Measurements from ENCODE around the gene OR2T27.
"Not testable (repeated sequence)": the region's sequence is repeated elsewhere in the genome, so short reads cannot be mapped to it uniquely, and the experiment has no call there.

Gene OR2T27, protein sequence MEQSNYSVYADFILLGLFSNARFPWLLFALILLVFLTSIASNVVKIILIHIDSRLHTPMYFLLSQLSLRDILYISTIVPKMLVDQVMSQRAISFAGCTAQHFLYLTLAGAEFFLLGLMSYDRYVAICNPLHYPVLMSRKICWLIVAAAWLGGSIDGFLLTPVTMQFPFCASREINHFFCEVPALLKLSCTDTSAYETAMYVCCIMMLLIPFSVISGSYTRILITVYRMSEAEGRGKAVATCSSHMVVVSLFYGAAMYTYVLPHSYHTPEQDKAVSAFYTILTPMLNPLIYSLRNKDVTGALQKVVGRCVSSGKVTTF

DNA sequence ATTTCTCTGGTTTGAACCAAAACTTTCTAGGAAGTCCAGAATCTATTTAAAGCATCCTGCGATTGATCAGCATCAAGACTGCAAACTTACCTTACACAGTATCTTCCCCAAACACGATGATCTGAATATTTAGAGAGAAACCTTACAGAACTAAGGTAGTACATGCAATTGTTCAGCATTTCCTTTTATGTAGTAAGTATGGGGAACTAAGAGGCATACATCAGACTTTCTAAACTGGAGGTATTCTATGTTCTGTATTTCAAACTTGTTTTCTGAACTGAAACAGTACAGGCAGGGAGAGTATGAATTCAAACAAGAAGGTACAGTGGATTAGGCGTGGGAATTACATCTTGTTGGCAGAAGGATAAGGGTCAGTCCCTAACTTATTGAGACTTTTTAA lies at the start of gene OR2T27:
TSS of gene OR2T27 (minus strand) at position 175 of the 400 bp plus-strand sequence. CDS start 4,644 bp downstream, outside the sequence.
- not testable (repeated sequence) for DNase-seq

DNA sequence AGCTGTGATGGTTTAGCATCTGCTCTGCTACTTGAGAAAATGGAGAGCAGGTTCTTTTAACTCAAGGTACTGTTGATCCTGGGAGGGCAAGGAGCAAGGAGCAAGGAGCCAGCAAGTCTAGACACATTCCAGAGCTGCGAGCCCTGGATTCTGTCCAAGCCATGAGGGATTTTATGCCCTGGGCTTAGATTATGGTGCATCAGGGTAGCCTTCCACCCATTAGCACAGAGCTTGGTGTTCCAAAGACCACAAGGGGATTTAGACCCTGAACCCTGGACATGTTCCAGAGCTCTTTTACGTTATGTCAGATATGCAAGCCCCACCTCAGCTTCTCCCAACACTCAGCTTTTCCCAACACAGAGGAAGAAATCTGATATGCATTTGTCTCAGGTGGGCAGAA lies 49.3 kb upstream of the OR2T27 start:
- DNase-seq = no peak

GRCh38 chr1:248703674-248704073 lies 48.3 kb upstream of the OR2T27 start:
- DNase-seq = no peak

DNA sequence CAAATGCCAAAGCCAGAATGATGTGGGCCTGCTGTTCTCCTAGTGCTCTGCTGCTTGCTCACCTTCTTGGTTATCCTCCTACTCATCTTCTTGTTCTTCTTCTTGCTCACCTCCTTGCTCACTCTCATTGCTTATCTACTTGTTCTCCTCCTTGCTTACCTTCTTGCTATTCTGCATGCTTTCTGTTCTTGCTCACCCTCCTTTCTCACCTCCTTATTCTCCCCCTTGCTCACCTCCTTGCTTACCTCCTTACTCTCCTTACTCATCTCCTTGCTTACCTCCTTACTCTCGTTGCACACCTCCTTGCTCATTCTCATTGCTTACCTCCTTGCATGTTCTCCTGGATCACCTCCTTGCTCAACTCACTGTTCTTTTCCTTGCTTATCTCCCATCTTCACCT lies 47.4 kb upstream of the OR2T27 start, which contains the start of gene OR14I1:
TSS of gene OR14I1 (minus strand) at position 53 of the 400 bp plus-strand sequence.
- no peak for DNase-seq

DNA sequence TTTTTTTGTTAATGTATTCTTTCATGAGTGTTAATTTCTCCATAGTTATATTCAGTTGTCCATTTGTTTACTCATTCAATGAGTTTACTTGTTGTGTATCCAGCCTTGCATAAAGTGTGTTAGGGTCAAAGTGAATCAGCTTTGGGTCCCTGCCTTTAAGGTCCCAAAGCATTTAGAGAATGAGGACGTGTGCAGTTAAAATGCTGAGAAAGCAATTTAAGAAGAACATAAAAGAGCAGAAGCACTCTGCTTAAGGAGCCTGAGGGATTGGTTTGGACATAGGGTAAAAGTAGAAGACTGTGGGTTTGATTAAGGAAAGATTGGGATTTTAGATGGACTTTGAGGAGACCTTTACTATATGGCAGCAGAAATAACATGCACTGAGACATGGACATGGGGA lies 43.8 kb upstream of the OR2T27 start:
- no peak for DNase-seq

DNA sequence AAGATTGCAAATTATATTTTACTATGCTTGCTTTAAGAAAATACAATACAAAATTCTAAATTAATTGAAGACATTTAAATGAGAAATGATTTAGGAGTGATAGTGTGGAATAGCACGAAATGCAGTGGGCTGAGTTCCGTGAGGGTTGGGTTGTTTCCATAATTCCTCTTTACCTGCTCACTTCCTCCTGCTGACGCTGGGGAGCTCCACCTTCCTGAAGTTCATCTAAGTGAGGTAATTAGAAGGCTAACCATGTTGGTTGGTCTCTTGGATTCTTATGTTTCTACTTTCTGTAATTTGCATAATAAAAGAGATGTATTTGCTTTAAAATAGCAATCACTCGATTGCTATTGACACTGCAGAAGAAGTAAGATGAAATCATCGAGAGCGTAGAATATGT lies 42.6 kb upstream of the OR2T27 start:
- DNase-seq = no peak

DNA sequence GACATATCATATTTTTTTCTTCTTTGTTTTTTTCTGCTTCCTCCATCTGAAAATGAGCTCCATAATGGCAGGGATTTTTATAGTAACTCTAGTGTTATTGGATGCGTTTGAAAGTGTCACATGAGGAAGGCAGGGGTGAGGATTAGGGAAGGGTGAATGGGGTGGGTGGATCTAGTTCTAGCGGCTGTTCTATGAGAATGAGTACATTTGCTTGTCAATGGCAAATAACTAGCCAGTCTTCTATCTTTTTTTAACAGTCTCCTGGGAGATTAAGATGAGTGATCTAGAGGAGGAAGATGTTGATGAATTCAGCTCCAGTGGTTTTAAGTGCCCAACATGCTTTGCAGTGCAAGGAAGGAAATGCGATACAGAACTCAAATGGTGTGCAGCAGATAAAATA lies 41.4 kb upstream of the OR2T27 start:
- no peak for DNase-seq

- DNase-seq = no peak
Measured at GRCh38 chr1:248696261-248696660, 40.9 kb upstream of the OR2T27 start.

DNA sequence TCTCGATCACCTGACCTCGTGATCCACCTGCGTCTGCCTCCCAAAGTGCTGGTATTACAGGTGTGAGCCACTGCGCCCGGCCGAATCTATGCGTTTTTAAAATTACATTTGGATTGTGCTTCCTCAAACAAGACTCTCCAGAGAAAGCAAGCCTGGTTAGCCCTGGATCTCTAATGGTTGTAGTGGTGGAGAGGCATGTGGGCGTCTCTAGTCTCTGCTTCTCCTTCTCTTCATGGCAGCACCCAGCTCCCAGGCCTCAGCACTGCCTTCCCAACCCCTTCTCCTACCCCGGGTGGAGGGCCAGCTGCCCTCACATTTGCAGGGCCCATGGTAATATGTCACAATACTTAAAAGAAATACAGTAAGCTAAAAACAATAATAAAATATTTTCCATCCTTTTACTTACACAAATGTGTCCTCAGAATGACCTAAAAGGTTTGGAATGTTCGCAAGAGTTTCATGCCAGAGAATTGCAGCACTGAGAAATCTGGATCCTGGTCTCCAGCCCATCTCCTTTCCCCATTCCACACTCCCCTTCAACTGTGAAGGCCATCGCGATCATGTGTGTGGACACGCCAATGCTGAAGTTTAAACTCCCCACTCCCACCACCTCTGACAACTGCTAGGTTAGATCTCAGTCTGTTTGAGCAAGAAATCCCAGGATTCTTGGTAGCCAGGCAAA lies 40.3 kb upstream of the OR2T27 start:
- DNase-seq = no peak

DNA sequence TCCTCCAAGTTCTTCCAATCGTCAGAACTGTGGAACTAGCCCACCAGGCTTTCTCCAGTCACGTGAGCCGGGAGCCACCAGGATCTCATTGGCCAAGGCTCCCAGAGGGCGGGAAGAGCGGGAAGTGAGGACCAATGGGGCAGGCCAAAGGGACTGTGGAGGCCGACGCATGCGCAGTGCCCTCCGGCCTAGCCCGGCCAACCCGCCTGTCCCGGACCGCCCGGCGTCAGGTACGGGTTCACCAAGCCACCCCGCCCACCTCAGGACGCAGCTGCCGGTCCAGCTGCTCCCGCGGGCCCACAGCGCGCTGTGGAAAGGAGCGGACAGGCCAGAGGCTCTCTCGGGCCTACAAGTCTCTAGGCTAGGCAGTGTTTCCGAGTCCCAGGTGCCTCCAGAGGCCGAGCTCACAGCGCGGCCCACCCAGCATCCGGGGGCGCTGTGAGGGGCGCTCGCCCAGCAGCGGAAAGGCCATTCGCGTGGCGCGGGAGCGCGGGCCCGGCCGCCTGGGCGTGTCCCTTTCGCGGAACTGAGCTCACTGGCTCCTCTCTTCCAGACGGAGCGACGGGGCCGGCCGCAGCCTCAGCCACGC lies 36.3 kb upstream of the OR2T27 start:
- no peak for DNase-seq

DNA sequence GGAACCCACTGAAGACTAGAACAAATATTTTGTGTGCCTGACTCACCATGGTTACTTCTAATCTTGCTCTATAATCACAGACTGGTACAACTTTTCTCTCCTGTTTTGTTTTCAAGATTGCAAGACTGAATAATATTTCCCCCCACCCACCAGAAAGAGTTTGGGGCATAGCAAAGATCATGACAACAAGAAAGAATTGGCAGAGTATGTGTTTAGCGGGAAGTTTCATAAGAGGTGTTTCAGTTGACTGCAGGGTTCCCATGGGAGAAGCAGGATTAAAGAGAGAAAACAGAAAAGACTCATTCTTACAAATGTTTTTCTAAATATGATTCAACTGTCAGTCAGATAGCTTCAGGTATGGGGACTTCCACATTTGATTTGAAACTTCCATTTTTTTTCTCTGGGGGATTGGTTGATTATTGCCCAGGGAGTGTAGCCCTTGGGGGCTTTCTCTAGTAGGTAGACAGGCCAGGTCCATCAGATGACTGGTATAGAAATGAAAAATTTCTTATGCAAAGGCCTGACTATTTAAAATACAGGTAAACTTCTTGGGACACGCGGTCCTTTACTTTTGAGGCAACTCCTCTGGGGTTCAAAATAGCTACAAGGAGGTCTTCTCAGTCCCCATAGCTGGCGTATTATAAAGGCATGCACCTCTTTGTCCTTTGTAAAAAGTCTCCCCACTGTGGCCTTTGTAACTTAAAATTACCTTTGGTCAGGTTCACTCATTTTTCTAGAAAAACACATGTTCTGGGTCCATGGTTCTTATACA lies 33.4 kb upstream of the OR2T27 start:
- DNase-seq = no peak

DNA sequence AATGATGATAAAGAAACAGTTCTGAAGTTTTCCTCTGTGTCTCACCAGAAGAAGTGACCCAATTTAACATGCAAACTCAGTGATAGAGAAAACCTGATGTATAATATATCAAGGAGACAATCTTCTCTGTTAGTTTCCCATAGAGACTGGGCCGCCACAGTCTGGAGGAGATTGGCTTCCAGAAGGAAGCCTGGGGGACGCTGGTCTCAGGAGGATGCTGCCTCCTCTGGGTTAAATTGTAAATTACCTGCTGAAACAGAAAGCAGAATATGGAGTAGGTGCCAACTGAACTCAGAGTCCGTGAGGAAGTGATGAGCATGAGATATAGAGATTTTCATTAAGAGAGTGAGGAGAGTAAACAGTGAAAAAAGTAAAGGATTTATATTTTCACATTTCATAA lies 31.5 kb upstream of the OR2T27 start:
- peak; percentile 34 for DNase-seq

DNA sequence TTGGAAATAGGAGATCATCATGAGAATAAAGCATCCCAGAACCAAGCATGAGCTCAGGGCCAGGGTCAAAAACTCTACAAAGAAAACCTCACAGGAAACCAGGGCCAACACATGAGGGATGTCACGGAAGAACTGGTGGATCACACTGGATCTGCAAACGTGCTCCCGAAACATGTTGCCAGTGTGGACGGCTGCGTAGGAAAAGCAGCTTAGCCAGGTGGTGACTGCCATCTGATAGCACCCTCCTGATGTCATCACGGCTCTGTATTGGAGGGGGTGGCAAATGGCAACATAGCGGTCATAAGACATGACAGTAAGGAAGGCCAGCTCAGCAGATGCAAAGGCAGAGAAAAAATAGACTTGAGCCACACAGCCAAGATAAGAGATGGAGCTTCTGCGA lies 26.3 kb upstream of the OR2T27 start:
- DNase-seq = no peak

GRCh38 chr1:248670003-248670402 lies 14.7 kb upstream of the OR2T27 start:
- DNase-seq = no peak

DNA sequence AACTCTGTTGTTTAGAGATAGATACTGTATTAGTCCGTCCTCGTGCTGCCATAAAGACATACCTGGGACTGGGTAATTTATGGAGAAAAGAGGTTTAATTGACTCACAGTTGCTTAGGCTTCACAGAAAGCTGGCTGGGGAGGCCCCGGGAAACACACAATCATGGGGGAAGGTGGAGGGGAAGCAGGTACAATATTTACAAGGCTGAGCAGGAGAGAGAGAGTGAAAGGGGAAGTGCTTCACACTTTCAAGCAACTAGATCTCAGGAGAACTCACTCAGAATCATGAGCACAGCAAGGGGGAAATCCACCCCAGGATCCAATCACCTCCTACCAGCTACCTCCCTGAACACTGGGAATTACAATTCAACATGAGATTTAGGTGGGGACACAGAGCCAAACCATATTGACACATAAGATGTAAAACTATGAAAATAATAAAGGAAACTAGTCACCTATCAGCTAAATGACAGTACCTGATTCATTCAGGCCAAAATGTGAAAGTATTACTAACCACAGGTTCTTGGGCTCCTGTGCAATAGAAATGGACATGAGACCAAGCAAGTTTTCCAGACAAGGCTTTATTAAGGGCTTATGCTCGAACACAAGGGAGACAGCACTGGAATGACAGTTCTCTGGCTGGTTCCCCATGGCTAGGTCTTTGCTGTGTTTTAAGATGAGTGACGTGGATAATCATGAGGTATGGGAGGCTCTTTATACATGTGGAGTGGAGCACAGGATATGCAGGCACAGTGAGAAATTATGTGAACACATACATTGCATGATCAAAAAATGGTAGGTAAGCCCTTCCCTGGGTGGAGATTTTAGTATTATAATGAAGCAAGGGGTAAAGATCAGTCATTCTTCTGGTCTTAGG lies 8.4 kb upstream of the OR2T27 start:
- not testable (repeated sequence) for DNase-seq

DNA sequence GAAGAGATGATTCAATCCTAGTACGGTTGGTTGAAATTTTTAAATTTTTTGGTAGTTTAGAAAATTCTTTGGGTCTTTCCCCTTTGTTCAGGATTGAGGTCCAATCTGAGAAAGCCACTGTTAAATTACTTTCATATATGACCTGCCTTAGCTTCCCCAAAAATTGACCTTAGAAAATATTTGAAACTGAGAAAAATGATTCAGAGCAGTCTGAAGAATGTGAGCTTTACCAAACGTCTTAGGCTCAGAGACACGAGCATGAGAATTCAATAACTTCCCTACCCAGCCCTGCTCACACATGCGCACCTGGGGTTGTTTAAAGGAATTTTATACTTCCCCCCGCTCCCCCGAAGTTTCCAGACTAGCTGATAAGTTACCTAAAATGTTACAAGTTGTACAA lies 1.5 kb upstream of the OR2T27 start:
- not testable (repeated sequence) for DNase-seq

DNA sequence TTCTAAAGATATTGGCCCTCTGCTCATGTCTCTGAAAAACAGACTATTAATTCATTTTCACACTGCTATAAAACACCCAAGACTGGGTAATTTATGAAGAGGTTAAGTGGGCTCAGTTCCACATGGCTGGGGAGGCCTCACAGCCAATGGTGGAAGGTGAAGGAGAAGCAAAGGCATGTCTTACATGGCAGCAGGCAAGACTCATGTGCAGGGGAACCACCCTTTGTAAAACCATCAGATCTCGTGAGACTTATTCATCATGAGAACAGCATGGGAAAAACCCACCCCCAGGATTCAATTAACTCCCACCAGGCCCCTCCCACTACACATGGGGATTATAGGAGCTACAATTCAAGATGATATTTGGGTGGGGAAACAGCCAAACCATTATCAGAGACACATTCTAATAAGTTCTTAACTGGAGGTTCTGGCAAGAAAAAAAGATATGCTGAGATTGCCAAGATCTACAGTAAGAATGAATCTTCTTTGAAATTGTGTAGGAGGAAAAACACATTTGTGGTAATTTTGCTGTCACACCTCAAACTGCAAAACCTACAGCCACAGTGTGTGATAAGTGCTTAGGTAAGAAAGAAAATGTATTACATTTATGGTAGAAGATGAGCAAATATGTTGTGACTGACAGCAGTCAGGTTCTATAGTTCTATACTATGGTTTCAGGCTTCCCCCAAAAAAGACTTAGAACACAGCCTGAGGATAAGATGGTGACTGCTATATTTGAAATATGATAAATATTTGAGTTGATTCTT lies 6.4 kb downstream of the OR2T27 start:
- DNase-seq = not testable (repeated sequence)

- DNase-seq = not testable (repeated sequence)
Measured at GRCh38 chr1:248645178-248645577, 10.2 kb downstream of the OR2T27 start, which contains the start of gene OR2T35. TSS of gene OR2T35 (minus strand) at chr1:248645278. CDS start at chr1:248639258, 6,020 bp downstream.

DNA sequence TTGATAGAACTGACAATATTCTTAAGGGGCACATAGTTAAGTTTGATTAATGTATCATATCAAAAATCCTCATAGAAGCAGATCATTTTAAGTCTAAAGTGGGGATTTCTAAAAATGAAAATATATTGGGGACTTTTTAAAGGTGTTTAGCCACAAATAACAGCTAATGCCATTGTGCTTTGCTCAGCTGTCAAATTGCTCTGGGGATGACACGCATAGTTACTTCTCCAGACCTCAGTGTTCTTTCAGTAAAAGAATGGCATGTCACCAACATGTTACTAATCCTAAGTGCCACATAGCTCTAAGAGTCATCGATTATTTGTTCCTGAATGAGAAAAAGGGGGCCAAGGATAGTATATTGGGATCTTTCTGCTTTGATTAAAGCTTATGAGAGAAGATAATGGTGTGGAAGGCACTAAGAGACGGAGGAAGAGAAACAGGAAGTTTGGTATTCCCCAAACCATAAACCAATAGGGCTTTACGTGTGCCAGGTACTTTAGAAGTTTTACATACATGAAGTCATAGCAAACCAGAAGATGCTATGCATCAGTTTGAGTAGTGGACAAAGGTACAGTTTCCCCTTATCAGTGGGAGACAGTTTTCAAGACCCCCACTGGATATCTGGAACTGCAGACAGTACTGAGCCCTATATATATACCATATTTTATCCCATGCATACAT lies 12.2 kb downstream of the OR2T27 start:
- not testable (repeated sequence) for DNase-seq

GRCh38 chr1:248641583-248641982 lies 13.7 kb downstream of the OR2T27 start:
- not testable (repeated sequence) for DNase-seq

GRCh38 chr1:248640906-248641305 lies 14.4 kb downstream of the OR2T27 start:
- not testable (repeated sequence) for DNase-seq

Measured in NCI-H1436 (cell line).